Measurements from ENCODE around the gene SHC2.

GRCh38 chr19:423691-424466 is 37.0 kb downstream of the SHC2 start:
- TF ChIP-seq, protein P1, sequence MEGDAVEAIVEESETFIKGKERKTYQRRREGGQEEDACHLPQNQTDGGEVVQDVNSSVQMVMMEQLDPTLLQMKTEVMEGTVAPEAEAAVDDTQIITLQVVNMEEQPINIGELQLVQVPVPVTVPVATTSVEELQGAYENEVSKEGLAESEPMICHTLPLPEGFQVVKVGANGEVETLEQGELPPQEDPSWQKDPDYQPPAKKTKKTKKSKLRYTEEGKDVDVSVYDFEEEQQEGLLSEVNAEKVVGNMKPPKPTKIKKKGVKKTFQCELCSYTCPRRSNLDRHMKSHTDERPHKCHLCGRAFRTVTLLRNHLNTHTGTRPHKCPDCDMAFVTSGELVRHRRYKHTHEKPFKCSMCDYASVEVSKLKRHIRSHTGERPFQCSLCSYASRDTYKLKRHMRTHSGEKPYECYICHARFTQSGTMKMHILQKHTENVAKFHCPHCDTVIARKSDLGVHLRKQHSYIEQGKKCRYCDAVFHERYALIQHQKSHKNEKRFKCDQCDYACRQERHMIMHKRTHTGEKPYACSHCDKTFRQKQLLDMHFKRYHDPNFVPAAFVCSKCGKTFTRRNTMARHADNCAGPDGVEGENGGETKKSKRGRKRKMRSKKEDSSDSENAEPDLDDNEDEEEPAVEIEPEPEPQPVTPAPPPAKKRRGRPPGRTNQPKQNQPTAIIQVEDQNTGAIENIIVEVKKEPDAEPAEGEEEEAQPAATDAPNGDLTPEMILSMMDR (IDR thresholded peaks at IDR 0.05): no peak
- TF ChIP-seq POLR2A (IDR thresholded peaks at IDR 0.05): no peak
